ENCODE measurements around the gene COL25A1.

Gene COL25A1

GRCh38 chr4:109323348-109323747 lies 20.9 kb upstream of the COL25A1 start:
- ChIA-PET POLR2A (no interaction called here), CTCF (interaction anchor here (1.1 kb wide), 1 partner anchor 24 kb away, joined by 3 read pairs; no protein-coding TSS in a partner anchor)
- DNase-seq (ENCODE audit: extremely low spot score): no peak
- TF ChIP-seq CTCF (IDR thresholded peaks at IDR 0.05; ENCODE audit: control extremely low read depth, extremely low read depth, low read depth, missing control alignments): no peak

GRCh38 chr4:109321232-109321631 lies 18.8 kb upstream of the COL25A1 start:
- no peak for TF ChIP-seq CTCF (IDR thresholded peaks at IDR 0.05; ENCODE audit: control extremely low read depth, extremely low read depth, low read depth, missing control alignments)
- ChIA-PET POLR2A (no interaction called here), CTCF (no interaction called here)
- no peak for DNase-seq (ENCODE audit: extremely low spot score)

- POLR2A ChIA-PET: no interaction called here
- no peak for DNase-seq (ENCODE audit: extremely low spot score)
- no peak for TF ChIP-seq CTCF (IDR thresholded peaks at IDR 0.05; ENCODE audit: control extremely low read depth, extremely low read depth, low read depth, missing control alignments)
- CTCF ChIA-PET: no interaction called here
Observed at GRCh38 chr4:109319684-109320083, 17.2 kb upstream of the COL25A1 start.

GRCh38 chr4:109319156-109319555 lies 16.7 kb upstream of the COL25A1 start:
- ChIA-PET POLR2A (no interaction called here), CTCF (no interaction called here)
- no peak for TF ChIP-seq CTCF (IDR thresholded peaks at IDR 0.05; ENCODE audit: control extremely low read depth, extremely low read depth, low read depth, missing control alignments)
- no peak for DNase-seq (ENCODE audit: extremely low spot score)

- POLR2A ChIA-PET: no interaction called here
- DNase-seq (ENCODE audit: extremely low spot score): no peak
- TF ChIP-seq CTCF (IDR thresholded peaks at IDR 0.05; ENCODE audit: control extremely low read depth, extremely low read depth, low read depth, missing control alignments): no peak
- CTCF ChIA-PET: interaction anchor here (1.0 to 1.1 kb wide), 2 partner anchors 10 to 19 kb away, joined by 3 read pairs; no protein-coding TSS in a partner anchor
Observed at GRCh38 chr4:109315818-109316217, 13.4 kb upstream of the COL25A1 start.

- ChIA-PET POLR2A (no interaction called here), CTCF (interaction anchor here (1.1 kb wide), 1 partner anchor 19 kb away, joined by 3 read pairs; no protein-coding TSS in a partner anchor)
- TF ChIP-seq CTCF (IDR thresholded peaks at IDR 0.05; ENCODE audit: control extremely low read depth, extremely low read depth, low read depth, missing control alignments): no peak
- DNase-seq (ENCODE audit: extremely low spot score): no peak
Observed at GRCh38 chr4:109315341-109315740, 12.9 kb upstream of the COL25A1 start.
